Transverse colon (tissue), 4 donors: Measurements from ENCODE around the gene STK11. TPM values are rescaled to one million over a fixed set of nuclear protein-coding genes. Genes with fewer than 3 reads are reported as not detected.

Experiments
- DNase-seq: peaks from one replicate; pipeline ENCODE4 v3.0.0-alpha.2; 2019
- H3K27ac ChIP-seq, 4 donors: fragments of 200-600 bp; sonication (generic); 2 replicates each; pipeline ENCODE4 v1.5.1; 2016 to 2018; ENCODE audit warnings: inconsistent platforms in 4 of 4
- H3K27me3 ChIP-seq: fragments of 200-600 bp; sonication (generic); 2 replicates; pipeline ENCODE4 v1.5.1; 2017; ENCODE audit warnings: inconsistent platforms
- H3K36me3 ChIP-seq, 4 donors: fragments of 200-600 bp; sonication (generic); 2 replicates each; pipeline ENCODE4 v1.5.1; 2017 to 2019; ENCODE audit warnings: inconsistent platforms in 4 of 4
- H3K4me1 ChIP-seq, 4 donors: fragments of 200-600 bp; sonication (generic); 2 replicates each; pipeline ENCODE4 v1.5.1; 2017 to 2020; ENCODE audit warnings: inconsistent platforms in 4 of 4
- H3K4me3 ChIP-seq, 4 donors: fragments of 200-600 bp; sonication (generic); 1 replicate in 1 of 4; 2 replicates in 3 of 4; pipeline versions ENCODE4 v1.5.1 to v1.6.1; 2017 to 2019; ENCODE audit warnings: inconsistent platforms in 4 of 4
- H3K9me3 ChIP-seq, 2 donors: fragments of 200-600 bp; sonication (generic); 2 replicates each; pipeline ENCODE4 v1.5.1; 2017 to 2019; ENCODE audit warnings: inconsistent platforms in 2 of 2
- POLR2AphosphoS5 ChIP-seq, 3 donors: sonication (generic); formaldehyde crosslinking; IDR thresholded peaks; one replicate each; pipeline ENCODE4 v1.6.1; 2016; ENCODE audit warnings: antibody characterized with exemption in 3 of 3
- WGBS, 2 donors: methylation state at CpG; one replicate each; pipeline ENCODE4 v1.1.5; 2018; ENCODE audit warnings: low coverage in 1 of 2; 5-methylcytosine and 5-hydroxymethylcytosine counted together
- in situ Hi-C, 4 donors: fragments of 200-750 bp; cut with MboI; loops; one replicate each; pipeline versions ENCODE4 v1.15.0 to v1.15.1; 2017; ENCODE audit warnings: low sequenced_read_pairs in 3 of 4, low pct_ligation_motif_present in 1 of 4, low pct_unique_long_range_greater_than_20kb in 1 of 4
- intact Hi-C: fragments of 100-400 bp; cut with DNase I; formaldehyde crosslinking; loops from one replicate; pipeline ENCODE4 v1.15.1; 2023; ENCODE audit warnings: low total_unique reads
- total RNA-seq, 4 donors: library from RNA; depleted of rRNA; stranded (reverse); fragments of >200 nt; gene quantifications; one replicate each; pipeline ENCODE4 v1.1.0, GENCODE V29; 2016
- TF ChIP-seq, protein P1 (sequence below), 5 experiments: fragments of 200-600 bp in 3 of 5; fragments of 450-650 bp in 2 of 5; sonication (generic) in 3 of 5; IDR thresholded peaks; 1 replicate in 2 of 5; 2 replicates in 3 of 5; pipeline ENCODE4 v1.5.1; 2016 to 2017; ENCODE audit warnings: antibody characterized with exemption in 5 of 5, inconsistent platforms in 3 of 5, mild to moderate bottlenecking in 2 of 5, moderate library complexity in 1 of 5

STK11 gene
- total RNA-seq, 4 donors from 2014 or later, result 93.7 to 152 (median 103) TPM

DNA sequence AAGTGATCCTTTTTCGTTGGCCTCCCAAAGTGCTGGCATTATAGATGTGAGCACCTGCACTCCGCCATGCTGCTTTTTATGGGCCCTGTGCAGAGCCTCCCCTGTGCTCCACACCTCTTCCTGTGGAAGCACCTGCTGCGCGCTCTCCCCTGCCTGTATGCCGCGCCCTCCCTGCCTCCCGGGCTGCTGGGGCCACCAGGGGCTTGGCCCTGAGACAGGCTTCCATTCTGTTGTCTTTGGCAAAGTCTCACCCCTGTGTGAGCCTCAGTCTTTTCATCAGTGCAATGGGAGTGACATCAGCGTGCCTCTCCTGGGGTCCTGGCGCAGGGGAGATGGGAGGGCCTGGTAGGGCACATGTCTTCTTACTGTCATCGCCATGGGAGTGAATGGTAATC, 71.0 kb downstream of the STK11 start:
- H3K9me3 ChIP-seq, result no peaks in the 10 kb centered on the region
- WGBS, 2 donors, result 57% methylated on average over 5 of the region's 10 CpGs; no CpG with 5 or more reads in 1 of the 2 donors
- in situ Hi-C loops (loop anchor here in 2 of 4 donors (25.0 kb wide), 1 partner anchor 111 kb away; the partner anchor contains the start of gene NDUFS7 (in 2 of the 2)), intact Hi-C loops (no loop called here)
- H3K4me3 ChIP-seq, result peak overlapping the region in 3 of 4 donors; percentile 58 to 67 (median 59)
- H3K27me3 ChIP-seq, result no peaks in the 10 kb centered on the region
- TF ChIP-seq, protein P1, sequence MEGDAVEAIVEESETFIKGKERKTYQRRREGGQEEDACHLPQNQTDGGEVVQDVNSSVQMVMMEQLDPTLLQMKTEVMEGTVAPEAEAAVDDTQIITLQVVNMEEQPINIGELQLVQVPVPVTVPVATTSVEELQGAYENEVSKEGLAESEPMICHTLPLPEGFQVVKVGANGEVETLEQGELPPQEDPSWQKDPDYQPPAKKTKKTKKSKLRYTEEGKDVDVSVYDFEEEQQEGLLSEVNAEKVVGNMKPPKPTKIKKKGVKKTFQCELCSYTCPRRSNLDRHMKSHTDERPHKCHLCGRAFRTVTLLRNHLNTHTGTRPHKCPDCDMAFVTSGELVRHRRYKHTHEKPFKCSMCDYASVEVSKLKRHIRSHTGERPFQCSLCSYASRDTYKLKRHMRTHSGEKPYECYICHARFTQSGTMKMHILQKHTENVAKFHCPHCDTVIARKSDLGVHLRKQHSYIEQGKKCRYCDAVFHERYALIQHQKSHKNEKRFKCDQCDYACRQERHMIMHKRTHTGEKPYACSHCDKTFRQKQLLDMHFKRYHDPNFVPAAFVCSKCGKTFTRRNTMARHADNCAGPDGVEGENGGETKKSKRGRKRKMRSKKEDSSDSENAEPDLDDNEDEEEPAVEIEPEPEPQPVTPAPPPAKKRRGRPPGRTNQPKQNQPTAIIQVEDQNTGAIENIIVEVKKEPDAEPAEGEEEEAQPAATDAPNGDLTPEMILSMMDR (IDR thresholded peaks at IDR 0.05), result no peak
- peak in 1 of 3 donors; percentile 3 for TF ChIP-seq POLR2AphosphoS5 (IDR thresholded peaks at IDR 0.05)
- H3K4me1 ChIP-seq, result peaks cover 41 to 56% (median 51%) of the 10 kb centered on the region in 4 donors
- peak overlapping the region; percentile 98 to 100 (median 100) for H3K27ac ChIP-seq
- H3K36me3 ChIP-seq, result peaks cover 0 to 28% (median 13%) of the 10 kb centered on the region in 4 donors
- peak; percentile 71 for DNase-seq

DNA sequence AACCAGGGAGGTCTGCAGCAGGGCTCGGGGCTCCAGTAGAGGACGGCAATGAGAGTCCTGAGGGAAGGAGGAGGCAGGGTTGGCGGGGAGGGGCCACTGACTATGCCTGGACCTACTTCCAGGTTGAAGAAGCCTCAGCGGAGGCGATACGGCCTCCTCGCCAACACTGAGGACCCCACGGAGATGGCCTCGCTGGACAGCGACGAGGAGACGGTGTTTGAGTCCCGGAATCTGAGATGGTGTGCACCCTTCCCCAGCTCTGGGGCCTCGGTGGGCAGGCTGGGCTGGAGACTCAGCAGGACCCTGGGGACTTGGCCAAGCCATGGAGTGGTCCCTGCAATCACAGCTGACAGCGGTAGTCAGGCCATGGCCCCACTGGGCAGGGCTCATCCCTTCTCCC, 71.5 kb downstream of the STK11 start:
- Histone ChIP-seq H3K9me3 (no peaks in the 10 kb centered on the region), H3K36me3 (peaks cover 0 to 24% (median 11%) of the 10 kb centered on the region in 4 donors), H3K4me1 (peaks cover 37 to 51% (median 46%) of the 10 kb centered on the region in 4 donors), H3K4me3 (no peak overlapping the region), H3K27ac (peak overlapping the region; percentile 98 to 100 (median 100)), H3K27me3 (no peaks in the 10 kb centered on the region)
- in situ Hi-C loops (loop anchor here in 2 of 4 donors (25.0 kb wide), 1 partner anchor 110 kb away; the partner anchor contains the start of gene NDUFS7 (in 2 of the 2)), intact Hi-C loops (no loop called here)
- 67 to 86% methylated on average over 1 to 15 of the region's 15 CpGs for WGBS, 2 donors
- TF ChIP-seq, protein P1 (IDR thresholded peaks at IDR 0.05), result no peak
- DNase-seq, result no peak

Other genes starting within 250 kb of the STK11 start
- 10 to 100 TPM; 23.1 to 47.4 (median 39.0) TPM for gene WDR18, start 221.4 kb upstream of the STK11 start, total RNA-seq
- gene GRIN3B, start 205.4 kb upstream of the STK11 start, total RNA-seq, result 1 to 10 TPM in 1 of 4 donors, not detected in 3; 1.6 TPM
- 100 to 1,000 TPM; 226 to 676 (median 303) TPM for gene TMEM259, start 184.7 kb upstream of the STK11 start, total RNA-seq
- gene RNU6-2, start 184.3 kb upstream of the STK11 start, total RNA-seq, result not detected
- gene CNN2, start 179.2 kb upstream of the STK11 start, total RNA-seq, result 10 to 100 TPM; 39.2 to 57.6 (median 48.2) TPM
- 100 to 1,000 TPM in 1 of 4 donors, 10 to 100 TPM in 3; 47.1 to 128 (median 82.0) TPM for gene ABCA7, start 165.7 kb upstream of the STK11 start, total RNA-seq
- 100 to 1,000 TPM in 1 of 4 donors, 10 to 100 TPM in 2, 1 to 10 TPM in 1; 10.0 to 174 (median 76.9) TPM for gene ARHGAP45, start 138.6 kb upstream of the STK11 start, total RNA-seq
- gene POLR2E, start 110.4 kb upstream of the STK11 start, total RNA-seq, result 100 to 1,000 TPM in 2 of 4 donors, 10 to 100 TPM in 2; 74.8 to 167 (median 103) TPM
- 100 to 1,000 TPM; 115 to 426 (median 261) TPM for gene GPX4, start 101.8 kb upstream of the STK11 start, total RNA-seq
- 100 to 1,000 TPM in 1 of 4 donors, 10 to 100 TPM in 3; 34.5 to 142 (median 48.3) TPM for gene SBNO2, start 31.5 kb upstream of the STK11 start, total RNA-seq
- 1 to 10 TPM in 1 of 4 donors, under 1 TPM in 2, not detected in 1; 0.32 to 5.2 (median 0.68) TPM for gene CBARP, start 32.2 kb downstream of the STK11 start, total RNA-seq
- 100 to 1,000 TPM; 157 to 650 (median 240) TPM for gene ATP5F1D, start 36.0 kb downstream of the STK11 start, total RNA-seq
- 100 to 1,000 TPM in 3 of 4 donors, 10 to 100 TPM in 1; 89.4 to 379 (median 116) TPM for gene MIDN, start 42.8 kb downstream of the STK11 start, total RNA-seq
- 100 to 1,000 TPM; 431 to 488 (median 460) TPM for gene CIRBP, start 63.6 kb downstream of the STK11 start, total RNA-seq
- 100 to 1,000 TPM in 2 of 4 donors, 10 to 100 TPM in 2; 72.5 to 116 (median 99.0) TPM for gene FAM174C, start 69.8 kb downstream of the STK11 start, total RNA-seq
- 100 to 1,000 TPM in 1 of 4 donors, 10 to 100 TPM in 3; 30.5 to 112 (median 40.6) TPM for gene EFNA2, start 80.1 kb downstream of the STK11 start, total RNA-seq
- 100 to 1,000 TPM in 3 of 4 donors, 10 to 100 TPM in 1; 32.2 to 196 (median 156) TPM for gene NDUFS7, start 178.1 kb downstream of the STK11 start, total RNA-seq
- 1 to 10 TPM; 1.4 to 4.4 (median 2.9) TPM for gene GAMT, start 195.8 kb downstream of the STK11 start, total RNA-seq
- 10 to 100 TPM; 36.3 to 77.2 (median 41.6) TPM for gene DAZAP1, start 201.8 kb downstream of the STK11 start, total RNA-seq
- gene RPS15, start 232.6 kb downstream of the STK11 start, total RNA-seq, result 1,000 to 10,000 TPM; 1,367 to 2,740 (median 2,511) TPM
- gene APC2, start 244.3 kb downstream of the STK11 start, total RNA-seq, result 1 to 10 TPM in 1 of 4 donors, under 1 TPM in 3; under 0.01 to 6.0 (median 0.36) TPM